Stimulated activated CD4-positive, alpha-beta T cell treated with anti-CD3 and anti-CD28 coated beads, Interleukin-2, amount 100 ng/mL, for 4 hours (primary cell): ENCODE data around the gene TTBK1.

Experiments
- DNase-seq: peaks from one replicate; pipeline ENCODE4 v3.0.0-alpha.2; 2020; ENCODE audit warnings: low read depth

The TTBK1 gene

GRCh38 chr6:43242908-43243663 is at the start of gene TTBK1:
TTBK1 (plus strand) TSS chr6:43243481; CDS start chr6:43246661, 3,180 bp downstream.
- DNase-seq = no peak

DNA sequence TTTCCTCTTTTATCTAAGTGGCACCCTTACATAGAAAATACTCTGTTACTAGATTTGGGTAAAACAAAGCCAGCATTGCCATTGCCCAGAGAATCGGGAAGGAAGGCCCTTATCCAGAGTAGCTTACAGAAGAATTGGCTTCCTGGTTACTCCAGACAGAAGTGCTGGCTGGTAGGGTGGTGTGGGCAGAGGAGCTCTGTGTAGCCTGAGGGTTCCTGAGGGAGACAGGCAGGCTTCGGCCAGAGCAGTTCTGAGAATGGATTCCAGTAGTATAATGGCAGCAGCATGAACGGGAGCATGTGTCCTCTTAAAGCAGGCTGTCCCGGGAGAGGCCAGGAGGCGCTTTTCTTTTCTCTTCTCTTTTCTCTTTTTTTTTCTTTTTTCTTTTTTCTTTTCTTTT is 49.4 kb upstream of the TTBK1 start:
- no peak for DNase-seq

DNA sequence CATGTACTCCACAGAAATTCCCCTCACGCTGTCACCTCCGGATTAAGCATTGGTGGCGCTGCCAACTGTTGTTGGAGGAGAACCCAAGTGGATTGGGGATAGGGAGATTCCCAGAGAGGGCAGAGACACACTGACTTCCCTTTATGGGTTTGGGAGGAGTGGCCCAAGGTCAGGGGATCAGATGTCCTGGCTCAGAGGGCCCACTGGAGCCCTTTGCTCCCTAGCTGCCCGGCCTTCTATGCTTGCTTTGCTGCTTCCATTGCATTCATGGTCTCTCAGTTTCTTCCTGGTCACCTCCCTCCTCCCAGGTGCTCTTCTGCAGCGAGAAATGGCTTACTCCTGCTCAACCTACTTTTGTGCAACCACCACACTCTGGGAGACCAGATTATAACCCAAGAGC is 46.9 kb upstream of the TTBK1 start:
- no peak for DNase-seq

- no peak for DNase-seq
These were observed 43.4 kb upstream of the TTBK1 start for GRCh38 chr6:43199912-43200311.

DNA sequence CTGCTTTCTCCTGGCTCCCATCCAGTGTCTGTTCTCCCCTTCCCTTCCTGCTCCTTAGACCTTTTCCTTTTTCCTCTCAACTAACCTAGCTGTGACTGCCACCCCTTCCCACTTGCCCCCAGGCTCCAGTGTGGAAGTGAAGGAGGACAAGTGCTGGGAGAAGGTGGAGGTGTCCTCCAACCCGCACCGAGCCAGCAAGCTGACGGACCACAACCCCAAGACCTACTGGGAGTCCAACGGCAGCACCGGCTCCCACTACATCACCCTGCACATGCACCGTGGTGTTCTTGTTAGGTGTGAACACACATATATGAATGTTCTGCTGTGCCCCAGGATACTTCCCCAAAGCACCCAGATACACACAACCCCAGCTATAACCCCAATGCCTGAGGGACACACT is 42.7 kb upstream of the TTBK1 start:
- DNase-seq = no peak

GRCh38 chr6:43202451-43202850 is 40.8 kb upstream of the TTBK1 start:
- DNase-seq = no peak

DNA sequence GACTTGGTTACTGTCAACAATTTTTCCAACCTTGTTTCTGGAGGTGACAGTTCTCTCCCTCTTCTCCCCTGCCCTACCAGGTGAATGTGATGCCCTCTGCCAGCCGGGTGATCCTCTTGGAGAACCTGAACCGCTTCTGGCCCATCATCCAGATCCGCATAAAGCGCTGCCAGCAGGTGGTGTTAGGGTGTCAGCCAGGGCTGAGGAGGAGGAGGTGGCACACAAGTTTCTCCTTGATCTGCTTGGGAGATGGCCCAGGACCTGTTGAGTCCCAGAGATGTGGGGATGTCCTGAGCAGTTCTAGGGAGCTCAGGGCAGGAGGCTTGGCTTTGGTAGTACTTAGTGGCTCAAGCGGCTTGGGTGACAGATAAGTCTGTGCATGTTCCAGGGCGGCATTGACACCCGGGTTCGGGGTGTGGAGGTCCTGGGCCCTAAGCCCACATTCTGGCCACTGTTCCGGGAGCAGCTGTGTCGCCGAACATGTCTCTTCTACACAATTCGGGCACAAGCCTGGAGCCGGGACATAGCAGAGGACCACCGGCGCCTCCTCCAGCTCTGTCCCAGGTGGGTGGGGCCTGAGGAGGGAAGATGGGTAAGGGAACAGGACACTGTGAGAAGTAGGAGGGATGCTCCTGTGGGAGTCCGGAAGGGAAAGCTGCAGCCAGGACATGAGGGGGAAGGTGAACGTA is 40.1 kb upstream of the TTBK1 start:
- DNase-seq = no peak

GRCh38 chr6:43203718-43204095 is 39.6 kb upstream of the TTBK1 start:
- no peak for DNase-seq

DNA sequence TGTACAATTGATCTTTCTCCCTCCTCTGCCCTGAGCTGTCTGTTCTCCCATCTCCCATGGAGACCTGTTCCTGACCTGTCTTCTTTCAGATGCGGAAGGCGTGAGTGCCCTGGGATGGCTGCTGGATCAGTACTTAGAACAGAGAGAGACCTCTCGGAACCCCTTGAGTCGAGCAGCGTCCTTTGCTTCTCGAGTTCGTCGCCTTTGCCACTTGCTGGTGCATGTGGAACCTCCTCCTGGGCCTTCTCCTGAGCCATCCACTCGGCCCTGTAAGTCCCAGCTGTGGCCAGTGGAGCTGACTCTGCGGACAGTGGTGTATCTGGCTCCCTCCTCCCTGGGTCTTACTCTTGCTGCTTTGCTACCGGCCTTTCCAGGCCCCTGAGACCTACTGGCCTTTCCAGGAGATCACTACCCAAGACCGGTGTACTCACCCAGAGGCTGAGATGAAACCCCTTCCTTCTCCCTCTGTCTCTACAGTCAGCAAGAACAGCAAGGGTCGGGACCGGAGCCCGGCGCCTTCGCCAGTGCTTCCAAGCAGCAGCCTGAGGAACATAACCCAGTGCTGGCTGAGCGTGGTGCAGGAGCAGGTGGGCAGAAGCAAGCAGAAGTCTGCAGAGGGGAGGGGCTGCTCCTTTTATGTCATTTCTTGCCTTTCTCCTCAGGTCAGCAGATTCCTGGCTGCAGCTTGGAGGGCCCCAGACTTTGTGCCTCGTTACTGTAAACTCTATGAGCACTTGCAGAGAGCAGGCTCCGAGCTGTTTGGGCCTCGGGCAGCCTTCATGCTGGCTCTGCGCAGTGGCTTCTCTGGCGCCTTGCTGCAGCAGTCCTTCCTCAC is 38.8 kb upstream of the TTBK1 start:
- no peak for DNase-seq

DNA sequence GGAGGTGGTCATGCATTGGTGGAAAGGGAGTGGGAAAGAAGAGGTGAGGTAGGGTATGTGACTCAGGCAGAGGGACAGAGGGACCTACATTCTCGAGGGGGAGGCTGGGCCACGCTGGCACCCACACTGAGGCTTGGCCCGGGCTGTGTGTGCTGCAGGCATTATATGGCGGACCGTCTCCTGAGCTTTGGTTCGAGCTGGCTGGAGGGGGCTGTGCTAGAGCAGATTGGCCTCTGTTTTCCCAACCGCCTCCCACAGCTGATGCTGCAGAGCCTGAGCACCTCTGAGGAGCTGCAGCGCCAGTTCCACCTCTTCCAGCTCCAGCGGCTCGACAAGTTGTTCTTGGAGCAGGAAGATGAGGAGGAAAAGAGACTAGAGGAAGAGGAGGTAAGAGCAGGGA is 37.4 kb upstream of the TTBK1 start:
- DNase-seq = no peak

- DNase-seq = no peak
These were observed 36.0 kb upstream of the TTBK1 start for GRCh38 chr6:43207286-43207685.

GRCh38 chr6:43211955-43212354 is 31.3 kb upstream of the TTBK1 start:
- DNase-seq = no peak

DNA sequence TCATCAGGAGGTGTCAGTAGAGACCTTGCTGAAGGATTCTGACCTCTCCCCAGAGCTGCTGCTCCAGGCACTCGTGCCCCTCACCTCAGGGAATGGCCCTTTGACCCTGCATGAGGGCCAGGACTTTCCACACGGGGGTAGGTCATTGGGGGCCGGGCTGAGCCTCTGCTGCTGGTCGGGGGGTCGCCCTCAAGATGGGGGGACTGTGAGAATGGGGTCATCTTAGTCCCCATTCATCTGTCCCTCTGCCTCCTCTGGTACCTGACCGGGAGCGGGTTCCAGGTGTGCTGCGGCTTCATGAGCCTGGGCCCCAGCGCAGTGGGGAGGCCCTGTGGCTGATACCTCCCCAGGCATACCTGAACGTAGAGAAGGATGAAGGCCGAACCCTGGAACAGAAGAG is 29.9 kb upstream of the TTBK1 start:
- no peak for DNase-seq

- DNase-seq = no peak
These were observed 28.2 kb upstream of the TTBK1 start for GRCh38 chr6:43215066-43215465.

GRCh38 chr6:43216200-43216599 is 27.1 kb upstream of the TTBK1 start:
- no peak for DNase-seq

GRCh38 chr6:43217351-43217750 is 25.9 kb upstream of the TTBK1 start:
- no peak for DNase-seq

DNA sequence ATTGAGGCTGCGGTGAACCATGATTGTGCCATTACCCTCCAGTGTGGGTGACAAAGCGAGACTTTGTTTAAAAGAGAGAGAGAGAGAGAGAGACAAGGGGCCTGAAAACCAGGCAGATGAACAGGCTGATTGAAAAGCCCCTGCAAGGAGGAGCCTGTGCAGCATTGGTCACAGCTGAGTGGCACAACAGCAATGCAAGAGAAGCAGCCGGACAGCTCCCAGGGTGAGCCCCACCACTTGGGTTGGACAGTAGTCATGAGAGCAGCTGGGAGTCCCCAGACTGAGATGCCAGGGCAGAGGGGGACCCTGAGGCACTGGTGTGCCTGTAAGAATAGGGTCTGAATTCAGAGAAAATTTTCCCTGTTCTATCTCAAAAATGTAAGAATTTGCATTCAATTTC is 24.2 kb upstream of the TTBK1 start:
- DNase-seq = no peak

GRCh38 chr6:43219814-43220213 is 23.5 kb upstream of the TTBK1 start:
- DNase-seq = no peak

GRCh38 chr6:43220439-43220951 is 22.8 kb upstream of the TTBK1 start:
- no peak for DNase-seq

GRCh38 chr6:43221046-43221972 is 22.0 kb upstream of the TTBK1 start:
- no peak for DNase-seq

DNA sequence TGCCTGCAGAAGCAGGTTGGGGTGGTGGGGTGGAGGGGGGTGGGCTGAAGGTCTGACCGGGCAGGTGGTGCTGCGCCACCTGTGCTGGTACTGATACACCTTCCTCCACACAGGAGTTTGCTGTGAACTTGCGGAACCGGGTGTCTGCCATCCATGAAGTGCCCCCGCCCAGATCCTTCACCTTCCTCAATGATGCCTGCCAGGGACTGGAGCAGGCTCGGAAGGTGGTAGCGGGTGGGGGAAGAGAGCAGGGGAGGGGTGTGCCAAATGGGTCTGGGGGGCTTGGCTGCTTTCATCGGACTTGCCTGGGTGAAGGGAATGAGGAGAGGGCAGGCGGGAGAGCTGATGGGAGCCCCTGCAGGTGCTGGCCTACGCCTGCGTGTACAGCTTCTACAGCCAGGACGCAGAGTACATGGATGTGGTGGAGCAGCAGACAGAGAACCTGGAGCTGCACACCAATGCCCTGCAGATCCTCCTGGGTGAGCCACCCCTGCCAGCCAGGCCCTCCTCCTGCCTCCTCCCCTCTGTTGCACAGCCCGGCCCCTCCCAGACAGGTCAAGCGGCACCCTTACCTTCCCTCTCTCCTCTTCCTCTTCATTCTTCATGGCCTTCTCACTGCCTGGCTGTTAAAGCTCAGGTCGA is 20.7 kb upstream of the TTBK1 start:
- DNase-seq = no peak
